HG03097 (cell line): ENCODE data around the gene ZP3.
"Not testable (repeated sequence)": the region's sequence is repeated elsewhere in the genome, so short reads cannot be mapped to it uniquely, and the experiment has no call there.

Source experiments
- ATAC-seq: cut with Tn5 transposase; IDR thresholded peaks from one replicate; pipeline ENCODE4 v1.9.1; 2021; ENCODE audit not compliant: unreplicated experiment, low FRiP score

The ZP3 gene

DNA sequence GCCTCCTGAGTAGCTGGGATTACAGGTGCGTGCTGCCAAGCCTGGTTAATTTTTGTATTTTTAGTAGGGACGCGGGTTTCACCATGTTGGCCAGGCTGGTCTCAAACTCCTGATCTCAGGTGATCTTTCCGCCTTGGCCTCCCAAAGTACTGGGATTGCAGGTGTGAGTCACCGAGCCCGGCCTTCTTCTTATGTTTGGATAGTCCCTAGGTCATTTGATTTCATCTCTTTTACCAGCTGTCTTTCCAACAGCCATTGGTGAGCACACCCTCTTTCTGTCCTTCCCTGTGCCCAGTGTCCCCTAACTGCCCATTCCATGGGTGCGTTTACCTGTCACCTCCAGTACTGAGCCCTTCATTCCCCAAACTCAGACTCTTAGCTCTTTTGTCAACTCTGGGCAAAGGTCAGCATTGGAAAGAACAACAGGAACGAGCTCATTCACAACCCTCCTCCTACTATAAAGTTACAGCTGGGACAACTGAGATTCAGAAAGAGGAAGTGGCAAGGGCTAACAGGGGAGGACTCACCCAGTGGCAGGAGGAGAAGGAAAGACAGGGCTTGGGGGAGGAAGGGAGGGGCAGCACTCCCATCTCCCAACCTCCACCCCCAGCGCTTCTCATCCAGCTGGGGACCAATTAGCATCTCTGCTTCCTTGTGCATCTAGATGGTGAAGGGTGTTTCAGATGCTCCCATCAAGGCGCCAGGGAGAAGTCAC is 20.8 kb upstream of the ZP3 start:
- no peak for ATAC-seq

DNA sequence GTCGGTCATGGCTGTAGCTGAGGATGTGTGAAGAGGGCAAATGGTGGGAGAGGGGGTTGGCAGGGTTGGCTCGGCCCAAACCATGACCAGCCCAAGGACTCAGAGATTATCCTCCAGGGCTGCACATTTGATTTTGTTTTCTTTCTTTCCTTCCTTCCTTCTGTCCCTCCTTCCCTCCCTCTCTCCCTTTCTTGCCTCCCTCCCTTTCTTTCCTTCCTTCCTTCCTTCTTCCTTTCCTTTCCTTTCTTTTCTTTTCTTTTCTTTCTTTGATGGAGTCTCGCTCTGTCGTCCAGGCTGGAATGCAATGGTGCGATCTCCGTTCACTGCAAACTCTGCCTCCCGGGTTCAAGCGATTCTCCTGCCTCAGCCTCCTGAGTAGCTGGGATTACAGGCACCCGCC is 19.0 kb upstream of the ZP3 start:
- no peak for ATAC-seq

DNA sequence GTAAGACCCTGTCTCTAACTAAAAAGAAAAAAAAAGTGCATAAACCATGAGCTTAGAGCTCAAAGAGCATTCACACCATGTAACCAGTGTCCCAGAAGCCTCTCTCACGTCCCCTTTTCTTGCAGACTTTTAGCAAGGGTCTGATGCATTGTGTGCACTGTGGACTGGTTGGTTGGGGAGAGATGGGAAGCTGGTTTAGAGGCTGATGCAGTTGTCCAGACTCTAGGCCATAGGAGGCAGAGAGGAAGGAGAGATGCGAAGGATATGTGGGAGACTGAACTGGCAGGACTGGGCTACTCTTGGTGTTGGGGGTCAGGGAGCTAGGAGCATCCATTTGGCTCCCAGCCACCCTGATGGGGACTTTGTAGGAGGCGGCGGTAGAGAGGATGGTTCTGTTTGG is 17.0 kb upstream of the ZP3 start:
- ATAC-seq, result no peak

DNA sequence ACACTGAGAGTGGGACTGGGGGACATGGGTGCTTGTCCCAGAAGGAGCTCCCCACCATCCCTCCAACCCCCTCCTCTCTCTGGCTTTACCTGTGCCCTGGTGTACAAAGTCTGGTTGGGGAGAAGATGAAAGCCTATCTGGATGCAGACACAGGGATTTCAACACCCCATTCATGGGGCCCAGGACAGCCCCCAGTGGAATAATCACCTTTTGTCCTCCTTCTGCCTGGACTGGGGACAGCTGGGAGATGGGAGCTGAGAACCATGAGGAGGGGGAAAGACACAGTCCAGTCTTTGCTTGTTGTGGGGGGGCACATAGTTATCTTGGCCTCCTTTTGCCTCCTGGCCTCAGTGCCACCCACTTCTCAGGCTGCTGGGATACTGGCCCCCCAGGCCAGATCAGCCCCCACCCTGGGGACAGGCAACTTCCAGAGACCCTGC is 16.6 kb upstream of the ZP3 start:
- no peak for ATAC-seq

DNA sequence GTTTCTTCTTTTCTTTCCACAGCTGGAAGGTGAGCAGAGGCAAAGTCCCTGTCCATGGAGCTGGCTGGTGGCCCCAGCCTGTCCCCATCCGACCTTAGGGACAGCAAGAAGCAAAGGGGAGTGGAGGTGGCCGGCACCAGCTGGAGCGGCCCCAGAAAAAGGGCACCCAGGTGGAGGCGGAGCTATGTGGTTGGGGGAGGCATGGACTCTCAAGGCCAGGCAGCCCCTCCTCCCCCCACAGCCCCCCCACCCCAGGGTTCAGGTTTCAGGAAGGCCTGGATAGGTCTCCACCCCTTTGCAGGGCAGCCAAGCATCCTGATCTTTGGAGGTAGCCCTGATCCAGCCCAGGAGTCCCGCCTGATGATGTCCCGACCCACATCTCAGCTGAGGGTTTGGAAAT is 15.2 kb upstream of the ZP3 start, which contains the start of gene SSC4D:
Gene SSC4D (minus strand): TSS at position 161 of the 400 bp plus-strand sequence. CDS start 5,258 bp downstream, outside the sequence.
- no peak for ATAC-seq

- ATAC-seq, result no peak
Measured at GRCh38 chr7:76411626-76412025, 13.1 kb upstream of the ZP3 start.

DNA sequence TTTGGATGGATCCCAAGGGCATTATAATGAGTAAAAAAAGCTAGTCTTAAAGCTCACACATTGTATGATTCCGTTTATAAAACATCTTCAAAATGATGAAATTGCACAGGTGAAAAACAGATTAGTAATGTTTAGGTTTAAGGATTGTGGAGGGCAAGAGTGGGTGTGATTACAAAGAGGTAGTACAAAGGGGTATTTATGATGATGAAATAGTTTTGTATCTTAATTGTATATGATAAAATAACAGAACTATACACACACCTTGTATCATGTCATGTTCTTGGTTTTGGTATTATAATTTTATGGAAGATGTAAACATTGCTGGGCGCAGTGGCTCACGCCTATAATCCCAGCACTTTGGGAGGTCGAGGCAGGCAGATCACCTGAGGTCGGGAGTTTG is 12.5 kb upstream of the ZP3 start:
- ATAC-seq, result no peak

- ATAC-seq, result not testable (repeated sequence)
Measured at GRCh38 chr7:76417654-76418310, 7.0 kb upstream of the ZP3 start.

- ATAC-seq, result not testable (repeated sequence)
Measured at GRCh38 chr7:76421097-76421496, 3.7 kb upstream of the ZP3 start.

- no peak for ATAC-seq
Measured at GRCh38 chr7:76423666-76424412, 911 bp upstream of the ZP3 start.

GRCh38 chr7:76425156-76425555 is 406 bp downstream of the ZP3 start:
- no peak for ATAC-seq

DNA sequence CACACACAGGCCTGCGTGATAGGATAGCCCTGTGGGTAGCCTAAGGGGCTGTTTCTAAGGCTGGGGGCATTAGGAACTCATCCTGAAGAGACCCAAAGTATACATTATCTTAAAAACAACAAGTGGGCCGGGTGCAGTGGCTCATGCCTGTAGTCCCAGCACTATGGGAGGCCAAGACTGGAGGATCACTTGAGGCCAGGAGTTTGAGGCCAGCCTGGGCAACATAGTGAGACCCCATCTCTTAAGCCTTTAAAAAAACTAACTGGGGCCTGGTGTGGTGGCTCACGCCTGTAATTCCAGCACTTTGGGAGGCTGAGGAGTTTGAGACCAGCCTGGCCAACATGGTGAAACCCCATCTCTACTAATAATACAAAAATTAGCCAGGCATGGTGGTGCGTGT is 808 bp downstream of the ZP3 start:
- ATAC-seq, result not testable (repeated sequence)

GRCh38 chr7:76426246-76426645 is 1.5 kb downstream of the ZP3 start:
- no peak for ATAC-seq

DNA sequence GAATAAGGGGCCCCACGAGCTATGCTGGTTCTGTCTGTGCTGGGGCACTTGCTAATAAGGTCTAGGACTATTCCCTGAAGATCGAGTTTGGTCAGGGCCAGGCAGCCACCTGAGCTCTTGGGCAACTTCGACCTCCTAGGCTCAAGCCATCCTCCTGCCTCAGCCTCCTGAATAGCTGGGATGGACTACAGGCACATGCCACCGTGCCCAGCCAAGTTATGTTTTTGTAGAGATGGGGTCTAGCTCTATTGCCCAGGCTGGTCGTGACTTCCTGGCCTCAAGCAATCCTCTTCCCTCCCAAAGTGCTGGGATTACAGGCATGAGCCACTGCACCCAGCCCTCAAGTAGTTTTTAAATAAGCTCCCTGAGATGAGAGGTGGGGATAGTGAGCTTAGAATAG is 2.9 kb downstream of the ZP3 start:
- no peak for ATAC-seq

- no peak for ATAC-seq
Measured at GRCh38 chr7:76428149-76428823, 3.5 kb downstream of the ZP3 start.

GRCh38 chr7:76428868-76429805 is 4.4 kb downstream of the ZP3 start:
- no peak for ATAC-seq

DNA sequence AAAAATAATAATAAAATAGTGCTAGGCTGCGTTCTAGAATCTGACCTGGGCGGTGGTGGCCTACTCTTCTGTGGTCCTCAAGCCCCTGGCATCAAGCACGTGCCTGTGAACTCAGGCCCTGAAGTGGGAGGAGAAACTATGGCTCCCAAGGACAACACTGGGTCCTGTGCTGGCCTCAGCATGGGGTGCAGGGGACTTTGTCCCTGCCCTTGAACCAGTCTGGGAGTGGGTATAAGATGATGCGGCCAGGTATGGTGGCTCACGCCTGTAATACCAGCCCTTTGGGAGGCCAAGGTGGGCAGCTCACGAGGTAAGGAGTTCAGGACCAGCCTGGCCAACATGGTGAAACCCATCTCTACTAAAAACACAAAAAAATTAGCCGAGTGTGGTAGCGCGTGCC is 5.5 kb downstream of the ZP3 start:
- ATAC-seq, result no peak

- no peak for ATAC-seq
Measured at GRCh38 chr7:76430836-76431235, 6.1 kb downstream of the ZP3 start.

DNA sequence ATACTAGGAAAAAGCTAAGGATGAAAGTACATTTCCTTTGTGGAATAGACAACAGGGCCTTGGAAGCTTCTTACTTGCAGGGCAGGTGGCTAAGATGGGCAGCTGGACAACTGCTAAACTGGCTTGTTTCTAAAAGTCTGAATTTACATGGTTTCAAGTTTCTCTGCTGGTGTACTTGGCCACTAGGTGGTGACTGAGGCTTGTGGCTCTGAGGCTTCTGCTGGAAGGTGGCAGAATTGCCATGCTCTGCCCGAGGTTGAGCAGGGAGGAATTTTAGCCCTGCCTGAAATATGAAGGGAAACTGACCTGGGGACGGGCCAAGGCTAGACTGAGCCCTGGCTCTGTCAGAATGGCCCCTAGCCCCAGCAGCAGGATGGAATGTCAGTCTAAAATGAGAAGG is 13.1 kb downstream of the ZP3 start:
- ATAC-seq, result not testable (repeated sequence)
